Measurements from ENCODE around the gene ATP7B. TPM values are rescaled to one million over a fixed set of nuclear protein-coding genes. Genes with fewer than 3 reads are reported as not detected.

ATP7B gene
- total RNA-seq, 4 donors from 2014 or later = 3.2 to 8.1 (median 6.7) TPM

GRCh38 chr13:52002361-52002760 lies 8.9 kb downstream of the ATP7B start:
- Histone ChIP-seq H3K27ac (no peak overlapping the region), H3K4me3 (no peak overlapping the region), H3K27me3 (no peaks in the 10 kb centered on the region), H3K9me3 (no peaks in the 10 kb centered on the region), H3K36me3 (no peaks in the 10 kb centered on the region), H3K4me1 (peaks cover 0 to 20% (median 3%) of the 10 kb centered on the region in 3 donors)
- TF ChIP-seq CTCF (IDR thresholded peaks at IDR 0.05) = no peak
- TF ChIP-seq POLR2AphosphoS5 (IDR thresholded peaks at IDR 0.05) = no peak
- TF ChIP-seq EP300 (IDR thresholded peaks at IDR 0.05) = no peak
- no peak for TF ChIP-seq POLR2A (IDR thresholded peaks at IDR 0.05)
- ATAC-seq = no peak
- 80 to 90% methylated on average over 1 to 2 of the region's 4 CpGs for WGBS, 2 donors (ENCODE audit: low coverage in 1 of 2)

- H3K36me3 ChIP-seq = no peaks in the 10 kb centered on the region
- H3K27me3 ChIP-seq = no peaks in the 10 kb centered on the region
- 42 to 49% methylated on average over 3 of the region's 3 CpGs for WGBS, 2 donors (ENCODE audit: low coverage in 1 of 2)
- no peak overlapping the region for H3K27ac ChIP-seq
- H3K4me1 ChIP-seq = peaks cover 1 to 27% (median 4%) of the 10 kb centered on the region in 3 donors
- H3K9me3 ChIP-seq = no peaks in the 10 kb centered on the region
- no peak overlapping the region for H3K4me3 ChIP-seq
- no peak for ATAC-seq
- TF ChIP-seq CTCF (IDR thresholded peaks at IDR 0.05) = peak; percentile 57 to 66 (median 60)
- no peak for TF ChIP-seq POLR2A (IDR thresholded peaks at IDR 0.05)
- no peak for TF ChIP-seq EP300 (IDR thresholded peaks at IDR 0.05)
Measured at GRCh38 chr13:52001120-52001731, 10.0 kb downstream of the ATP7B start.

GRCh38 chr13:51999921-52000320 lies 11.3 kb downstream of the ATP7B start:
- H3K4me1 ChIP-seq = peaks cover 3 to 40% (median 16%) of the 10 kb centered on the region in 3 donors
- no peaks in the 10 kb centered on the region for H3K27me3 ChIP-seq
- no peaks in the 10 kb centered on the region for H3K36me3 ChIP-seq
- 33 to 36% methylated on average over 1 of the region's 1 CpG for WGBS, 2 donors (ENCODE audit: low coverage in 1 of 2)
- ATAC-seq = peak; percentile 5
- H3K27ac ChIP-seq = peak overlapping the region in 3 of 4 donors; percentile 48 to 73 (median 67)
- H3K9me3 ChIP-seq = no peaks in the 10 kb centered on the region
- H3K4me3 ChIP-seq = no peak overlapping the region
- TF ChIP-seq EP300 (IDR thresholded peaks at IDR 0.05) = no peak
- TF ChIP-seq CTCF (IDR thresholded peaks at IDR 0.05) = no peak
- TF ChIP-seq POLR2A (IDR thresholded peaks at IDR 0.05) = no peak
- no peak for TF ChIP-seq POLR2AphosphoS5 (IDR thresholded peaks at IDR 0.05)

GRCh38 chr13:51999510-51999911 lies 11.7 kb downstream of the ATP7B start:
- Histone ChIP-seq H3K4me1 (peaks cover 3 to 44% (median 16%) of the 10 kb centered on the region in 3 donors), H3K27ac (peak overlapping the region in 3 of 4 donors; percentile 48 to 73 (median 67)), H3K9me3 (no peaks in the 10 kb centered on the region), H3K4me3 (no peak overlapping the region), H3K27me3 (no peaks in the 10 kb centered on the region), H3K36me3 (no peaks in the 10 kb centered on the region)
- ATAC-seq = peak; percentile 46
- WGBS, 2 donors (ENCODE audit: low coverage in 1 of 2) = 9 to 28% methylated on average over 8 to 10 of the region's 13 CpGs
- TF ChIP-seq EP300 (IDR thresholded peaks at IDR 0.05) (no peak), POLR2AphosphoS5 (IDR thresholded peaks at IDR 0.05) (peak; percentile 43)

- no peaks in the 10 kb centered on the region for H3K36me3 ChIP-seq
- no peaks in the 10 kb centered on the region for H3K9me3 ChIP-seq
- peaks cover 3 to 44% (median 16%) of the 10 kb centered on the region in 3 donors for H3K4me1 ChIP-seq
- ATAC-seq = no peak
- no peak overlapping the region for H3K4me3 ChIP-seq
- no peaks in the 10 kb centered on the region for H3K27me3 ChIP-seq
- WGBS, 2 donors (ENCODE audit: low coverage in 1 of 2) = 41 to 60% methylated on average over 2 to 3 of the region's 6 CpGs
- TF ChIP-seq POLR2A (IDR thresholded peaks at IDR 0.05) = no peak
- TF ChIP-seq POLR2AphosphoS5 (IDR thresholded peaks at IDR 0.05) = no peak
- no peak for TF ChIP-seq CTCF (IDR thresholded peaks at IDR 0.05)
- peak overlapping the region in 3 of 4 donors; percentile 48 to 73 (median 67) for H3K27ac ChIP-seq
Measured at GRCh38 chr13:51998723-51999509, 12.3 kb downstream of the ATP7B start.

Data from gastroesophageal sphincter (tissue), 4 donors.